ENCODE results near the gene MLKL.

DNA sequence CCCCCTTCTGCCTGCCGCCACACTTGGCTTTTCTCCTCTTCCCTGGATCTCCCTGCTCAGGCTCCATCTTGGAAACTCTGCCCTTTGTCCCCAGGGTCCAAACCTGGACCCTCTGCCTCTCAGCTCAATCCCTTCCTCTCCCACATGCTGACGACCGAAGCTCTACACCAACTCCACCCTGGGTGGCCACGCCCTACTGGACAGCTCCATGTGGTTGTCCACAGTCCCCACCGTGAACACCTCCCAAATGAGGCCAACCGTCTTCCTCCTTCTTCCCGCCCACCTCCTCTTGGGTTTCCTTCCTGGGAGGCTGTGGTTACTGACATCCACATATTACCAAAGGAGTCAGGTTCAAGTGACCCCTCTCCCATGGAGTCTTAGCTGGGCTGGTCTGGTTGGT is 22.6 kb upstream of the MLKL start:
- TF ChIP-seq SMAD1 (CRISPR knock-in tag; IDR thresholded peaks at IDR 0.05; ENCODE audit: borderline replicate concordance, low read depth), result no peak
- TF ChIP-seq CTCF (CRISPR knock-in tag; IDR thresholded peaks at IDR 0.05), result no peak
- no peak for TF ChIP-seq MXI1 (IDR thresholded peaks at IDR 0.05; ENCODE audit: borderline replicate concordance, low read depth, low read length)
- TF ChIP-seq, protein P1, sequence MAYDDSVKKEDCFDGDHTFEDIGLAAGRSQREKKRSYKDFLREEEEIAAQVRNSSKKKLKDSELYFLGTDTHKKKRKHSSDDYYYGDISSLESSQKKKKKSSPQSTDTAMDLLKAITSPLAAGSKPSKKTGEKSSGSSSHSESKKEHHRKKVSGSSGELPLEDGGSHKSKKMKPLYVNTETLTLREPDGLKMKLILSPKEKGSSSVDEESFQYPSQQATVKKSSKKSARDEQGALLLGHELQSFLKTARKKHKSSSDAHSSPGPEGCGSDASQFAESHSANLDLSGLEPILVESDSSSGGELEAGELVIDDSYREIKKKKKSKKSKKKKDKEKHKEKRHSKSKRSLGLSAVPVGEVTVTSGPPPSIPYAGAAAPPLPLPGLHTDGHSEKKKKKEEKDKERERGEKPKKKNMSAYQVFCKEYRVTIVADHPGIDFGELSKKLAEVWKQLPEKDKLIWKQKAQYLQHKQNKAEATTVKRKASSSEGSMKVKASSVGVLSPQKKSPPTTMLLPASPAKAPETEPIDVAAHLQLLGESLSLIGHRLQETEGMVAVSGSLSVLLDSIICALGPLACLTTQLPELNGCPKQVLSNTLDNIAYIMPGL (CRISPR knock-in tag; IDR thresholded peaks at IDR 0.05; ENCODE audit: borderline replicate concordance in 1 of 2, low read depth in 1 of 2), result no peak
- TF ChIP-seq RELA (CRISPR knock-in tag; IDR thresholded peaks at IDR 0.05), result no peak
- no peak for TF ChIP-seq SP5 (CRISPR knock-in tag; IDR thresholded peaks at IDR 0.05; ENCODE audit: borderline replicate concordance, low read depth)
- no peak for TF ChIP-seq ZNF138 (CRISPR knock-in tag; IDR thresholded peaks at IDR 0.05; ENCODE audit: low read depth)
- no peak for TF ChIP-seq SUZ12 (IDR thresholded peaks at IDR 0.05; ENCODE audit: low read depth, low read length)
- no peak for TF ChIP-seq ZNF263 (CRISPR knock-in tag; IDR thresholded peaks at IDR 0.05)
- no peak for TF ChIP-seq ZSCAN29 (CRISPR knock-in tag; conservative IDR thresholded peaks at IDR 0.05)
- TF ChIP-seq HDAC6 (IDR thresholded peaks at IDR 0.05; ENCODE audit: low read depth, low read length), result no peak
- no peak for TF ChIP-seq SRSF4 (IDR thresholded peaks at IDR 0.05; ENCODE audit: low read depth, low read length, poor library complexity, severe bottlenecking)

All from HepG2 (cell line).